HCT116 (cell line): ENCODE measurements around the gene NCKAP5. TPM values are rescaled to one million over a fixed set of nuclear protein-coding genes. Genes with fewer than 3 reads are reported as not detected.

Source experiments
- ATAC-seq: fragments of 200-7000 bp; cut with Tn5 transposase; 2 replicates; pipeline ENCODE4 v1.9.1; 2020; ENCODE audit warnings: mild to moderate bottlenecking, moderate library complexity
- BruUV-seq: library from RNA; stranded (reverse); fragments of 400-500 nt; replicated peaks from 2 replicates; lab custom pipeline; 2021; lab: Mats Ljungman, UMichigan
- CTCF ChIA-PET: fragments of 300-600 bp; sonication (Branson Sonifier 250); formaldehyde crosslinking; loops from one replicate; lab custom pipeline; 2021; ENCODE audit warnings: antibody characterized with exemption; lab: Charles Lee
- POLR2A ChIA-PET: fragments of 300-600, 350-600 bp; sonication (Branson Sonifier 250); formaldehyde crosslinking; loops from one replicate; lab custom pipeline; 2021; ENCODE audit warnings: antibody characterized with exemption; lab: Charles Lee
- RAD21 ChIA-PET, 2 experiments: fragments of 300-600 bp; sonication (Branson Sonifier 250); formaldehyde crosslinking; loops; one replicate each; lab custom pipeline; 2023; ENCODE audit warnings: low total read pairs in 2 of 2; ENCODE audit not compliant: uncharacterized antibody in 2 of 2, unreplicated experiment in 2 of 2, low non-redundant PET in 1 of 2; lab: Charles Lee
- DNase-seq: peaks from one replicate; pipeline ENCODE4 v3.0.0-alpha.2; 2010; ENCODE audit warnings: low read depth, low spot score
- H2AFZ ChIP-seq: fragments of 200-600 bp; shearing (Covaris generic), sonication (generic); 2 replicates; pipeline ENCODE4 v1.6.1; 2017; ENCODE audit warnings: low read depth, mixed run types, mixed read lengths, antibody characterized with exemption, low read length; ENCODE audit not compliant: poor library complexity, severe bottlenecking
- H3K27ac ChIP-seq: 2 replicates; pipeline ENCODE4 v1.5.1; 2012; ENCODE audit warnings: low read depth, low read length
- H3K27me3 ChIP-seq: fragments of 200-600 bp; sonication (generic); 2 replicates; pipeline ENCODE4 v1.6.1; 2016; ENCODE audit warnings: mixed run types, low read length, mixed read lengths; ENCODE audit not compliant: insufficient read depth
- H3K36me3 ChIP-seq, 2 experiments: fragments of 200-500 bp in 1 of 2; fragments of 200-600 bp in 1 of 2; sonication (Bioruptor generic) in 1 of 2; sonication (generic) in 1 of 2; 2 replicates each; pipeline versions ENCODE4 v1.5.1 to v1.6.1; 2014 to 2016; ENCODE audit warnings: low read length in 2 of 2, inconsistent platforms in 1 of 2, mixed read lengths in 1 of 2, mixed run types in 1 of 2; ENCODE audit not compliant: insufficient read depth in 2 of 2, control insufficient read depth in 1 of 2
- H3K4me1 ChIP-seq, 2 experiments: fragments of 200-600 bp in 1 of 2; sonication (generic) in 1 of 2; 2 replicates each; pipeline versions ENCODE4 v1.5.1 to v1.6.1; 2012 to 2017; ENCODE audit warnings: low read length in 2 of 2, inconsistent platforms in 1 of 2, mild to moderate bottlenecking in 1 of 2, mixed read lengths in 1 of 2, mixed run types in 1 of 2, moderate library complexity in 1 of 2; ENCODE audit not compliant: insufficient read depth in 2 of 2, control insufficient read depth in 1 of 2
- H3K4me2 ChIP-seq: fragments of 200-600 bp; sonication (generic); 2 replicates; pipeline ENCODE4 v1.6.1; 2017; ENCODE audit warnings: mixed run types, low read length, mixed read lengths
- H3K4me3 ChIP-seq, 2 experiments: fragments of 200-600 bp in 1 of 2; sonication (generic) in 1 of 2; replicated peaks in 1 of 2; 2 replicates each; pipeline ENCODE4 v1.5.1; 2011 to 2016; ENCODE audit warnings: low read length in 2 of 2, control low read depth in 1 of 2, low read depth in 1 of 2, mild to moderate bottlenecking in 1 of 2, mixed read lengths in 1 of 2, mixed run types in 1 of 2
- H3K79me2 ChIP-seq: fragments of 200-600 bp; sonication (generic); 2 replicates; pipeline ENCODE4 v1.6.1; 2017; ENCODE audit warnings: mild to moderate bottlenecking, mixed run types, low read length, moderate library complexity, mixed read lengths; ENCODE audit not compliant: insufficient read depth
- H3K9ac ChIP-seq: fragments of 200-600 bp; sonication (generic); 2 replicates; pipeline ENCODE4 v1.6.1; 2016; ENCODE audit warnings: low read length, mixed read lengths
- H3K9me2 ChIP-seq: fragments of 200-600 bp; sonication (generic), shearing (Covaris generic); 2 replicates; pipeline ENCODE4 v1.6.1; 2017; ENCODE audit warnings: mixed run types, mild to moderate bottlenecking, moderate library complexity; ENCODE audit not compliant: insufficient read depth
- H3K9me3 ChIP-seq, 2 experiments: fragments of 200-500 bp in 1 of 2; fragments of 200-600 bp in 1 of 2; sonication (Bioruptor generic) in 1 of 2; sonication (generic) in 1 of 2; 2 replicates each; pipeline ENCODE4 v1.6.1; 2014 to 2017; ENCODE audit warnings: low read length in 2 of 2, mixed read lengths in 2 of 2, inconsistent platforms in 1 of 2, low read depth in 1 of 2, mild to moderate bottlenecking in 1 of 2, mixed run types in 1 of 2, moderate library complexity in 1 of 2; ENCODE audit not compliant: control insufficient read depth in 1 of 2, insufficient read depth in 1 of 2
- H4K20me1 ChIP-seq: fragments of 200-600 bp; sonication (generic), shearing (Covaris generic); 2 replicates; pipeline ENCODE4 v1.6.1; 2017; ENCODE audit warnings: mixed run types, mild to moderate bottlenecking, moderate library complexity; ENCODE audit not compliant: insufficient read depth
- CBX3 ChIP-seq: IDR thresholded peaks from 2 replicates; pipeline ENCODE4 v1.6.1; 2012; ENCODE audit warnings: low read depth
- EZH2 ChIP-seq: fragments of 200-600 bp; sonication (generic); IDR thresholded peaks from 2 replicates; pipeline ENCODE4 v1.6.1; 2017; ENCODE audit warnings: antibody characterized with exemption, mixed run types
- FOSL1 ChIP-seq: IDR thresholded peaks from 2 replicates; pipeline ENCODE4 v1.6.1; 2012; ENCODE audit warnings: low read depth
- POLR2A ChIP-seq: IDR thresholded peaks from 2 replicates; pipeline ENCODE4 v1.7.0; 2011; ENCODE audit warnings: borderline replicate concordance; ENCODE audit not compliant: insufficient read depth, insufficient read length; ENCODE audit errors: extremely low read depth
- RAD21 ChIP-seq: IDR thresholded peaks from 2 replicates; pipeline ENCODE4 v1.6.1; 2012; ENCODE audit warnings: low read depth, mild to moderate bottlenecking
- SRF ChIP-seq: IDR thresholded peaks from 2 replicates; pipeline ENCODE4 v1.6.1; 2012; ENCODE audit warnings: low read depth
- TCF7L2 ChIP-seq: IDR thresholded peaks from 2 replicates; pipeline ENCODE4 v1.7.0; 2011; ENCODE audit warnings: borderline replicate concordance, inconsistent platforms; ENCODE audit not compliant: insufficient read depth, insufficient read length; ENCODE audit errors: extremely low read depth
- ZNF274 ChIP-seq: fragments of 200-500 bp; sonication (Bioruptor generic); IDR thresholded peaks from 2 replicates; pipeline ENCODE4 v1.6.1; 2014; ENCODE audit warnings: mild to moderate bottlenecking, low read depth, low read length, inconsistent platforms
- intact Hi-C: fragments of 100-400 bp; cut with micrococcal nuclease; formaldehyde crosslinking; loops from 2 replicates; pipeline ENCODE4 v1.10.0; 2022
- total RNA-seq: library from RNA; stranded (reverse); gene quantifications from one replicate; pipeline ENCODE4 v1.2.1, GENCODE V29; 2021; ENCODE audit not compliant: unreplicated experiment
- TF ChIP-seq, protein P1 (sequence below), 3 experiments: fragments of 200-600 bp in 1 of 3; sonication (generic) in 1 of 3; IDR thresholded peaks in 2 of 3; conservative IDR thresholded peaks in 1 of 3; 2 replicates each; pipeline ENCODE4 v1.5.1; 2012 to 2017; ENCODE audit warnings: low read depth in 2 of 3, low read length in 2 of 3, antibody characterized with exemption in 1 of 3, borderline replicate concordance in 1 of 3, control low read depth in 1 of 3, mild to moderate bottlenecking in 1 of 3, mixed read lengths in 1 of 3, mixed run types in 1 of 3, moderate library complexity in 1 of 3; ENCODE audit not compliant: insufficient read depth in 1 of 3
- TF ChIP-seq, protein P2 (sequence below): IDR thresholded peaks from 2 replicates; pipeline ENCODE4 v1.6.1; 2012
- TF ChIP-seq, protein P3 (sequence below): IDR thresholded peaks from 2 replicates; pipeline ENCODE4 v1.6.1; 2012

Gene NCKAP5
- total RNA-seq, 1 experiment from 2014 or later = 0.30 TPM

DNA sequence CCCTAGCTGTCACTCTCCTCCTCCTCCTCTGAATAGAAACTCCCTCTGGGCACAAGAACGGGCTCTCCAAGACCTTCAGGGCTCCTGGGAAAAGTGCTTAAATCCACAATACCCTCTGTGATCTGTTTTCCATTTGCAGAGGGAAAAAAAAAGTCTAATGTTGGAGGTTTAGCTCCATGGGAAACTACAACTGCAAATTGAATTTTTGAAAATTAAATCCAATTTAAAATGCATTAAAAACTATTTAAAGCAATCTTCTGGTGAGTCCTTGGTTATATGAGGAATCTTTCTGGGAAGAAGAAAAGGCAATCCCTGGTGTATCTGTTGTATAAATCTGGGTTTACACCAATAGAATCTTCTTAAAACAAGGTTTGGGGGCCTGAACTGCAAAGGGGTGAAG, 64.3 kb downstream of the NCKAP5 start:
- no peak overlapping the region for H3K27ac ChIP-seq

More for the DNA sequence above, 64.3 kb downstream of the NCKAP5 start:
- no peak for ATAC-seq
- no peaks in the 10 kb centered on the region for H3K9me2 ChIP-seq
- no peaks in the 10 kb centered on the region; the same call in 1 of the 2 replicates for H3K27me3 ChIP-seq
- H2AFZ ChIP-seq = no peak overlapping the region
- no peak overlapping the region for H3K4me2 ChIP-seq
- TF ChIP-seq FOSL1 (no peak), ZNF274 (no peak), TCF7L2 (no peak), SRF (no peak), EZH2 (no peak), RAD21 (no peak), POLR2A (no peak), CBX3 (no peak)
- TF ChIP-seq, protein P1, sequence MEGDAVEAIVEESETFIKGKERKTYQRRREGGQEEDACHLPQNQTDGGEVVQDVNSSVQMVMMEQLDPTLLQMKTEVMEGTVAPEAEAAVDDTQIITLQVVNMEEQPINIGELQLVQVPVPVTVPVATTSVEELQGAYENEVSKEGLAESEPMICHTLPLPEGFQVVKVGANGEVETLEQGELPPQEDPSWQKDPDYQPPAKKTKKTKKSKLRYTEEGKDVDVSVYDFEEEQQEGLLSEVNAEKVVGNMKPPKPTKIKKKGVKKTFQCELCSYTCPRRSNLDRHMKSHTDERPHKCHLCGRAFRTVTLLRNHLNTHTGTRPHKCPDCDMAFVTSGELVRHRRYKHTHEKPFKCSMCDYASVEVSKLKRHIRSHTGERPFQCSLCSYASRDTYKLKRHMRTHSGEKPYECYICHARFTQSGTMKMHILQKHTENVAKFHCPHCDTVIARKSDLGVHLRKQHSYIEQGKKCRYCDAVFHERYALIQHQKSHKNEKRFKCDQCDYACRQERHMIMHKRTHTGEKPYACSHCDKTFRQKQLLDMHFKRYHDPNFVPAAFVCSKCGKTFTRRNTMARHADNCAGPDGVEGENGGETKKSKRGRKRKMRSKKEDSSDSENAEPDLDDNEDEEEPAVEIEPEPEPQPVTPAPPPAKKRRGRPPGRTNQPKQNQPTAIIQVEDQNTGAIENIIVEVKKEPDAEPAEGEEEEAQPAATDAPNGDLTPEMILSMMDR (IDR thresholded peaks at IDR 0.05 in 2 of 3, conservative IDR thresholded peaks at IDR 0.05 in 1 of 3; ENCODE audit: borderline replicate concordance in 1 of 3, insufficient read depth in 1 of 3, low read depth in 2 of 3, low read length in 2 of 3) = no peak
- TF ChIP-seq, protein P2, sequence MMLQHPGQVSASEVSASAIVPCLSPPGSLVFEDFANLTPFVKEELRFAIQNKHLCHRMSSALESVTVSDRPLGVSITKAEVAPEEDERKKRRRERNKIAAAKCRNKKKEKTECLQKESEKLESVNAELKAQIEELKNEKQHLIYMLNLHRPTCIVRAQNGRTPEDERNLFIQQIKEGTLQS = no peak
- TF ChIP-seq, protein P3, sequence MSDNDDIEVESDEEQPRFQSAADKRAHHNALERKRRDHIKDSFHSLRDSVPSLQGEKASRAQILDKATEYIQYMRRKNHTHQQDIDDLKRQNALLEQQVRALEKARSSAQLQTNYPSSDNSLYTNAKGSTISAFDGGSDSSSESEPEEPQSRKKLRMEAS = no peak
- no peak overlapping the region for H3K4me3 ChIP-seq
- RAD21 ChIA-PET = no interaction called here
- intact Hi-C loops = no loop called here
- no peaks in the 10 kb centered on the region for H4K20me1 ChIP-seq
- no TSS peak for BruUV-seq
- CTCF ChIA-PET = no interaction called here
- no peaks in the 10 kb centered on the region for H3K9me3 ChIP-seq
- H3K4me1 ChIP-seq = no peaks in the 10 kb centered on the region
- H3K36me3 ChIP-seq = no peaks in the 10 kb centered on the region
- POLR2A ChIA-PET = no interaction called here
- no peaks in the 10 kb centered on the region for H3K79me2 ChIP-seq
- no peak overlapping the region for H3K9ac ChIP-seq
- no peak for DNase-seq
